Measurements from ENCODE around the gene HPS5. TPM values are rescaled to one million over a fixed set of nuclear protein-coding genes. Genes with fewer than 3 reads are reported as not detected.

Gene HPS5
- total and polyA plus RNA-seq, 2 donors (not counting 3 experiments of a cell fraction or from before 2014, with no cell fraction given): 4.7 to 14.1 TPM

DNA sequence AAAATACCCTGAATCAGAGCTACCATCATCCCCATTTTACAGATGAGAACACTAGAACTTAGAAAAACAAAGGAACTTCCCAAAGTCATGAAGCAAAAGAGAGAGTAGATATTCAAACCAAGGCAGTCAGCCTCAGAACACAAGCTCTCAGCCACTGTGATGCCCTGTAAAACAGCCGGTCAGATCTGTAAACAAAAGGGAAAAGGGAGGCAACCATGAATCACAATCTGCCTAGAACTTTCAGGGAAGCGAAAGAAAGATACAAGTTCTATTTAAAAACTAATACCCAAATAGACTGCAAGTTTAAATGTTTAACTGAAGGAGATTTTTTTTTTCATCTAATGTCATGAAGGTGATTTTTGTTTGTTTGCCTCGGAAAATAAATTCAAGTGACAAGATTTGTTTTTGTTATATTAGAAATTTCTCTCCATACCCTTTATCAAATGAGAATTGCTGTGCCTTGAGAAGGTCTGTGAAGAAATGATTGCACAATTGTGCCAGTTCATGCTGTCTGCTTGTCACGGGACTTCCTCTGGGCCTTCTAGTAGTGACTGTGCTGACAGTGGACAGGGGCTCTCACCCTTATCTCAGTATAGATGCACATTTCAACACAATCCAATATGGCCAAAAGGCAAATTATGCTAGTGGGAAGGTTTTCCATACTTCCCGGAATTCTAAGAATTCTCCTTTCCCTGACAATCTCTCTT, 44.2 kb downstream of the HPS5 start:
- ChIA-PET POLR2A (no interaction called here), CTCF (interaction anchor here (0.9 to 1.3 kb wide), 3 partner anchors 12 to 37 kb away, joined by 3 to 4 read pairs (median 3); no protein-coding TSS in a partner anchor)
- BruUV-seq (replicated peaks): no TSS peak
- DNase-seq (ENCODE audit: low read depth, low spot score) (no peak), FAIRE-seq (no peak)
- H3K9me1 ChIP-seq (replicated peaks; ENCODE audit: control insufficient read depth, extremely low read depth, insufficient read depth, low read length): no peaks in the 10 kb centered on the region
- no peaks in the 10 kb centered on the region for H4K20me1 ChIP-seq (replicated peaks; ENCODE audit: control insufficient read depth, extremely low read depth, insufficient read depth, low read length)
- H3K9ac ChIP-seq (replicated peaks; ENCODE audit: extremely low read depth, insufficient read depth, low read length): no peak overlapping the region
- no peak overlapping the region for H3K4me2 ChIP-seq (ENCODE audit: insufficient read depth, low read length)
- no peaks in the 10 kb centered on the region for H3K27me3 ChIP-seq (ENCODE audit: control insufficient read depth in 2 of 2, insufficient read depth in 2 of 2, low read length in 2 of 2)
- no peaks in the 10 kb centered on the region for H3K4me1 ChIP-seq (ENCODE audit: control insufficient read depth, extremely low read depth, insufficient read depth, low read length)
- H3K36me3 ChIP-seq (ENCODE audit: control insufficient read depth in 2 of 2, extremely low read depth in 1 of 2, insufficient read depth in 2 of 2, low read length in 2 of 2): peaks cover 2 to 5% of the 10 kb centered on the region in 2 experiments
- H3K9me3 ChIP-seq (replicated peaks; ENCODE audit: control insufficient read depth, insufficient read depth, low read length): no peaks in the 10 kb centered on the region
- TF ChIP-seq FOS (IDR thresholded peaks at IDR 0.05; ENCODE audit: borderline replicate concordance, insufficient read depth, low read length) (no peak), POLR2A (IDR thresholded peaks at IDR 0.05; ENCODE audit: low read depth, low read length) (no peak), EZH2 (IDR thresholded peaks at IDR 0.05; ENCODE audit: borderline replicate concordance, low read depth, low read length, severe bottlenecking) (no peak), MYC (IDR thresholded peaks at IDR 0.05; ENCODE audit: low read depth, low read length) (no peak), POLR2AphosphoS5 (IDR thresholded peaks at IDR 0.05; ENCODE audit: insufficient read depth, low read depth, low read length) (no peak), JUN (IDR thresholded peaks at IDR 0.05; ENCODE audit: borderline replicate concordance, insufficient read depth, insufficient read length, low read depth) (no peak), GATA2 (IDR thresholded peaks at IDR 0.05; ENCODE audit: insufficient read depth, insufficient read length, low read depth, low read length) (no peak)
- TF ChIP-seq, protein P1, sequence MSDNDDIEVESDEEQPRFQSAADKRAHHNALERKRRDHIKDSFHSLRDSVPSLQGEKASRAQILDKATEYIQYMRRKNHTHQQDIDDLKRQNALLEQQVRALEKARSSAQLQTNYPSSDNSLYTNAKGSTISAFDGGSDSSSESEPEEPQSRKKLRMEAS (IDR thresholded peaks at IDR 0.05; ENCODE audit: insufficient read depth, insufficient read length): no peak
- TF ChIP-seq, protein P2, sequence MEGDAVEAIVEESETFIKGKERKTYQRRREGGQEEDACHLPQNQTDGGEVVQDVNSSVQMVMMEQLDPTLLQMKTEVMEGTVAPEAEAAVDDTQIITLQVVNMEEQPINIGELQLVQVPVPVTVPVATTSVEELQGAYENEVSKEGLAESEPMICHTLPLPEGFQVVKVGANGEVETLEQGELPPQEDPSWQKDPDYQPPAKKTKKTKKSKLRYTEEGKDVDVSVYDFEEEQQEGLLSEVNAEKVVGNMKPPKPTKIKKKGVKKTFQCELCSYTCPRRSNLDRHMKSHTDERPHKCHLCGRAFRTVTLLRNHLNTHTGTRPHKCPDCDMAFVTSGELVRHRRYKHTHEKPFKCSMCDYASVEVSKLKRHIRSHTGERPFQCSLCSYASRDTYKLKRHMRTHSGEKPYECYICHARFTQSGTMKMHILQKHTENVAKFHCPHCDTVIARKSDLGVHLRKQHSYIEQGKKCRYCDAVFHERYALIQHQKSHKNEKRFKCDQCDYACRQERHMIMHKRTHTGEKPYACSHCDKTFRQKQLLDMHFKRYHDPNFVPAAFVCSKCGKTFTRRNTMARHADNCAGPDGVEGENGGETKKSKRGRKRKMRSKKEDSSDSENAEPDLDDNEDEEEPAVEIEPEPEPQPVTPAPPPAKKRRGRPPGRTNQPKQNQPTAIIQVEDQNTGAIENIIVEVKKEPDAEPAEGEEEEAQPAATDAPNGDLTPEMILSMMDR (IDR thresholded peaks at IDR 0.05; ENCODE audit: extremely low read depth in 1 of 2, insufficient read depth in 1 of 2, low read depth in 1 of 2, low read length in 2 of 2): no peak
- no peak overlapping the region for H3K4me3 ChIP-seq (replicated peaks in 1 of 3; ENCODE audit: insufficient read depth in 1 of 3, low read depth in 1 of 3, low read length in 3 of 3)
- H3K79me2 ChIP-seq (ENCODE audit: control insufficient read depth, insufficient read depth, low read length): no peaks in the 10 kb centered on the region
- H2AFZ ChIP-seq (ENCODE audit: low read depth, low read length): no peak overlapping the region
- intact Hi-C loops (cut with micrococcal nuclease): no loop called here
- no peak overlapping the region for H3K27ac ChIP-seq (ENCODE audit: insufficient read depth, low read depth, low read length)
- dilution Hi-C loops (cut with MboI; ENCODE audit: extremely low pct_ligation_motif_present, low sequenced_read_pairs): no loop called here

Measured in endothelial cell of umbilical vein (primary cell).